GM18870 (cell line): ENCODE results near the gene ACADSB.
A peak's percentile ranks its signal among the peaks of the same experiment; 100 is the strongest.

Experiments used
- ATAC-seq: cut with Tn5 transposase; IDR thresholded peaks from one replicate; pipeline ENCODE4 v1.9.1; 2021; ENCODE audit warnings: moderate library complexity; ENCODE audit not compliant: unreplicated experiment

ACADSB gene

DNA sequence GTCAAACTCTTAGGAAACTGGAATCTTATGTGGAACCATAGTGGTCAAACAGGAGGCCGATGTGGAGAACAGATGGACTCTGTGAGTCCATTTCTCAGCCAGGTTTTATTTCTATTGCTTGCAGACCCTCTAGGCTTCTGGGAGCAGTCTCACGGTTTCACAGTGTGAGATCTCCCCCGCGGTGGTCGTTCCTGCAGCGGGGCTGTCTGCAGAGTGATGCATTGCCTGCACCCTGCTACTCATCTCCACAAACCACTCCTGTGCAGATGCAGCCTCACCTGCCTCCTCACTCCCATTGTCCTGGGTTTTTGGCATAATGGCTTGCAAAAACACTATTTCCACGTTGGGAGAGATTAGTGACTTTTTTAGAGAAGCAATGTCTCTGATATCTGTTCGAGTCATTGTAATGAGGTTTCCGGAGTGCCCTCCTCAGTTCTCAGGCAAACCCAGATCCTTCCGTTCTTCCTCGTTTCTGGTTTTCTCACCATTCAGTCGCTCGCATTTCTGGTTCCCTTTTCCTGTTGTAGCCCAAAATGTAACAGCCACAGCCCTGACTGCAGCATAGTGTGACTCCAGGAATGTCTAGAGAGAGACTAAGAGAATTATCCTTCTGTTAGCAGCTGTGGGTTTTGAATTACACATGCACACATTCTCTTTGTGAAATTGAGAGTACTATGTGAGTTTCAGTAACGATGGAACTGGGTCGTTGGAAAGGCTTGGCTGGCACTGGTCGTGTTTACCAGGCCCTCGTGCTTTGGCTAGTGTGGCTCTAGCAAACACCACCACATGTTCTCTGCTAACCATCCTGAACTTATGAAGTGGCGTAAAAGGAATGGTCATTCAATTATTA is 30.2 kb downstream of the ACADSB start:
- ATAC-seq = no peak

DNA sequence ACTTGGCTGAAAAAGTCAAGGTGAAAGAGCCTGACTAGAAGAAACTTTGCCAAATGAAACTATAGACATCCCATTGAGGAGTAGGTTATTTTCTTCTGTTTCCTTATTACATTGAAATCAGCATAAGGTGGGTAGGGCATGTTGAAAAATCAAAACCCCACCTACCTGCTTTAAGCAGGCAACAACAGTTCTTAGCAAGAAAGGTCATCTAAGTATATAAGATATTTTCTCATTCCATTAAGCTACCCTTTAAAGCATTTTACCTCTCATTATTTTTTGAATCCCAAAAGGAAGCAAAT is 30.8 kb downstream of the ACADSB start:
- no peak for ATAC-seq

DNA sequence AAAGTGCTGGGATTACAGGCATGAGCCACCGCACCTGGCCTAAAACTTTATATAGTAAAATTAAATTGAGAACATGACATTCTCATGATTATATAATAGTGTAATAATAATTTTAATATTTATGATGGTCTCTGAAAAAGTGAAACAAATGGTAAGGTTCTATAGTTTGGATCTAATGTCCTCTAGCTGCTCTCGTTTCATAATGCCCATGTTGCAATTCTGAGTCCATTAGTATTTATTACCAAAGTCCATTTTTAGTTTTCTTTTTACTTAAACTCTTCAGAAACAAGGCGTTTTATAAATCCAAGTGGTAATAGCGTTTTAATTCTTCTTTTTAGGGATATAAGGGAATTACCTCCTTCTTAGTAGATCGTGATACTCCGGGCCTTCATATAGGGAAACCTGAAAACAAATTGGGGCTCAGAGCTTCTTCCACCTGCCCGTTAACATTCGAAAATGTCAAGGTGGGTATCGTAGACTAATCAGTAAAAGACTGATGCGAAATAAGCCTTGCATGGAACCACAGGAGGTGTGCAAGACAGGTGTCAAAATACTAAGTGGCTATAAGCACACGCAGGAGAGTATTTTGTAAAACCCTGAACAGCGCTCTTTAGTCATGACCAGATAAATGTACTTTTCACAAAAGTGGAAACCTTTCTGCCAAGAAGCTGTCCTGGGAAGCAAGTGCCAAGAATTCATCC is 34.1 kb downstream of the ACADSB start:
- no peak for ATAC-seq

DNA sequence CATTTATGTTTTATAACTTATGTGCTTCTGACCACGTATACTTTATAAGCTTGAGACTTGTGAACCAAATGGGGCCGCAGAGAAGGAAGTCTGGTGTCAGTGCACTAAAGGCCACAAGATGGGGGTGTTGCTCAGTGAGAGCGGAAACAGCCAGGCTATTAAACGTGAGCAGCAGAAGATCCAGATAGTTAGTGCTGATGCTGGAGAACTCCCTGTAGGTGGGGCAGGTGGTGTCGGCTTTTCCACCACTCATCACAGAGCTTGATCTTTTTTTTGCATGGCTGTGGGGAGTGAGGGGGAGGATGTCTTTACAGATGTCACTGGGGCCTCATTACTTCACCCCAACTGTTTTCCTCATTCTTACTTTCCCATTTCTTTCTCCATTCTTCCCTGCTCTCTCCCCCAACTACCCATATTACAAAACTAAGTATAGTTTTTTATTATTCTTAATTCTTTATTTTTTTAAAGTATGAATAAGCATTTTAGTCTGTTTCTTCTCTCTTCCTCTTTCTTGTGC is 34.7 kb downstream of the ACADSB start:
- ATAC-seq = peak; percentile 57

DNA sequence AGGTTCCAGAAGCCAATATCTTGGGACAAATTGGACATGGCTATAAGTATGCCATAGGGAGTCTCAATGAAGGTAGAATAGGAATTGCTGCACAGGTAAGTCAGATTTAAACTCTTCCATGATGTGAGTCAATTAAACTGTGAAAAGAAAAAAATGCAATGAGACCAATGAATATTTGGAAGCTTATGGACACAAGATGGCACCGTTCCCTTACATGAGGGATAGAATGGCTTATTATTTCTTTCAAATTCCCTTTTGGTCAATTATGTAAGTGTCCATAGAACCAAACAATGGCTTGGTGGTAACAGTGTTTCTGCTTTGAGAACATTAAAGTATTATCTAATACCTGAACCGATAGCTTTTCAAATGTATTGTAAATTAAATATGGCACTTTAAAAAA is 35.6 kb downstream of the ACADSB start:
- no peak for ATAC-seq

DNA sequence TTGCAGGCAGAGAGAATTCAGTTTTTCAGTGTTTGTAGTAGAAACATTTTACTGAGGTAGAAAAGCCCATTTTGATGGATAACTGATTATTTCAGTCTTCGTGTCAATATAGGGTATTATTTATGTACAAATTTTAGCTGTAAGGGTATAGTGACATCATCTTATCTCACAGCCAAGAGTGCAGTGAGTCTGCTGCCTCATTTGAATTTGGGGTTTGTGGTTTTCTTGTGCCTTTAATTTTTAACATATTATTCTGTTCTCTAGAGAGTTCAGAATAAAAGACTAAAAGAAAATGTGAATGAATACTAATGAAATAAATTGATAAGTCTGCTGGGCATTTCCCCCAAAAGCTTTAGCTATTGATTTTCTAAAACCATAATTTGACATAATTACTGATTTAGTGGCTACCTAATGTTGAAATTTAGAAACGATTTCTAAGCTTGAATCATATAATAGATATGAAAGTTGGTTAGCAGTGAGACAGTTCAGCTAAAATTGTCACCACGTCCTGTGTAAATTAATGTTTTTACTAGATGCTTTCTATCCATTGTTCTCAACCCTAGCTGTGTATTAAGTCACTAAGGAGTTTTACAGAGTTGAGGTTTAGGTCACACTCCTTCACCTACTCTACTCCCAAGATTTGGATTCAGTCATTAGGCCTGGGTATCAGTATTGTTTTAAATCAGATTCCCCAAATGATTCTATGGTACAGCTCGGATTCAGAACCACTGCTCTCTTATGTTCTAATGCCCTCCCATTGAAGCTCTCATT is 37.3 kb downstream of the ACADSB start:
- ATAC-seq = no peak

DNA sequence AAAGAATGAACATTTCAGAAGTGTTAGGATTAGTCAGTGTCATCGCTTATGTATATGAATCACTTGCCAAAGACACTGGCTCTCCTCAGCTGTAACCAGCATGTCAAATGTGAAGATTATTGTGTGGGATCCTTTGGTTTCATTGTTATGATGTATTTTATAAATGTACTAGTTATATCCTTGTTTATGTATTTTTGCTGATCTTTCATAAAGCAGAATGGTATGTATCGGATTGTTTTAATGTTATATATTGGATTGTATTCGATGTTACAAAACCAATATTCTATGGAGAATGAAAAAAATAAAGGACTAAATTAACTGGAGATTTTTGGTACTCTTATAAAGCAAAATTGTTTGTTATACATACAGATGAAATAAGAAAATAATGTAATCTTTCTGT is 49.2 kb downstream of the ACADSB start:
- ATAC-seq = no peak

DNA sequence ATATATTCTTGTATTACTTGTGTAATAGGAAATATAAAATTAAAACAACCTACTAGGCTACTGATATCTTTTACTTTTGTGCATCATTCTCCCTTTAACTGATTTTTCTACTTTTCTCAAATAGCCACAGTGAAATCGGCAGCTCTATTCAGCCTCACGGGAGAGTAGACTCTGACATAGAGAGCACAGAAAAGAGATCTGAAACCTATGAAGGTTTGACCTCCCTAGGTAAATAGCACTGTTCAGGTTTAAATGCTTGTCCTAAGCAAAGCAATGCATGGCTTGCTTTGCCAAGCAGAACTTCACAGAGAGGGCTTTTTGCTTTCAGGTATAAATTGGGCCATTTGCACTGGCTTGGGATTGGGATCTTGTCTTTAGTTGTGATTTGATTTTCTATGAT is 53.1 kb downstream of the ACADSB start:
- ATAC-seq = no peak

DNA sequence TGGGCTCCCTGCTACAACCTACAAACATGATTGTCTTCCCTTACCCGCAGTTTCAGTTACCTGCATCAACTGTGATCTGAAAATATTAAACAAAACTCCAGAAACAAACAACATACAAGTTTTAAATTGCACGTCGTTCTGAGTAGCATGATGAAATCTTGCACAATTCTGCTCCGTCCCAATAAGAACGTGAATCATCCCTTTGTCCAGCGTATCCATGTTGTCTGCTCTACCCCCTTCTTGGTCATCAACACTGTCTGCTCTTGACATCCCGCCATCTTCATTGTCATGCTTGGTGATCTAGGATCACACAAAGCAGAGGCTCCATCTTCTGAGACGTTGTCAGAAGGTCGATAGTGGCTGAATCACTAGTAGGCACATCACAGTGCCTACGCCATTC is 53.9 kb downstream of the ACADSB start:
- no peak for ATAC-seq

DNA sequence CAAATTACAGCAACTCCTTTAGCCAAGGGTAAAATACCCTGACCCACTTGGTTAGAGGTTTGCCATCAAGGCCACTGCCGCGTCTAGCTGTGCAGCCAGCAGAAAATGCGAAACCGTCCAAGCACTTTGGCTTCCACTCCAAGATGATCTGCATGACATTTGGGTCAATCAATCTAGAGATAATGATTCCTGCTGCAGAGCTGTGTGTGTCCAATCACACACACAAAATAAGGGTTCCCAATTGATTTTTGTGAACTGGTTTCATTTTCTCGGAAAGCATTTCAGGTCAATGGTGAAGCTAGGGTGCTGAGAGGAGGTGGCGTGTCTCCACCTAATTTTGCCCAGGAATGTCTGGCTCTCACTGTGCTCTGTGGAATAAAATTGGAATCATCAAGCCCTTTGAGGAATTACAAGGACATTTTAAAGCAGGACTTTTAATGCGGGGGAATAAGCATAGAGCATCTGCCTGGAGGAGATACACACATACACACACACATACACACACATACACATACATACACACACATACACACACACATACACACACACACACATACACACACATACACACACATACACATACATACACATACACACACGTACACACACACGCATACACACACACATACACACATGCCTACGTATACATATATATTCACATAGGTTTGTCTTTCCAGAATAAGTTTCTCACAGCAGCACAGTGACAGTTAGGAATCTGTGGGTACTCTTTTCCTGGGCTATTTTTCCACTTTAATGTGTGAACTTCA is 59.5 kb downstream of the ACADSB start:
- no peak for ATAC-seq

DNA sequence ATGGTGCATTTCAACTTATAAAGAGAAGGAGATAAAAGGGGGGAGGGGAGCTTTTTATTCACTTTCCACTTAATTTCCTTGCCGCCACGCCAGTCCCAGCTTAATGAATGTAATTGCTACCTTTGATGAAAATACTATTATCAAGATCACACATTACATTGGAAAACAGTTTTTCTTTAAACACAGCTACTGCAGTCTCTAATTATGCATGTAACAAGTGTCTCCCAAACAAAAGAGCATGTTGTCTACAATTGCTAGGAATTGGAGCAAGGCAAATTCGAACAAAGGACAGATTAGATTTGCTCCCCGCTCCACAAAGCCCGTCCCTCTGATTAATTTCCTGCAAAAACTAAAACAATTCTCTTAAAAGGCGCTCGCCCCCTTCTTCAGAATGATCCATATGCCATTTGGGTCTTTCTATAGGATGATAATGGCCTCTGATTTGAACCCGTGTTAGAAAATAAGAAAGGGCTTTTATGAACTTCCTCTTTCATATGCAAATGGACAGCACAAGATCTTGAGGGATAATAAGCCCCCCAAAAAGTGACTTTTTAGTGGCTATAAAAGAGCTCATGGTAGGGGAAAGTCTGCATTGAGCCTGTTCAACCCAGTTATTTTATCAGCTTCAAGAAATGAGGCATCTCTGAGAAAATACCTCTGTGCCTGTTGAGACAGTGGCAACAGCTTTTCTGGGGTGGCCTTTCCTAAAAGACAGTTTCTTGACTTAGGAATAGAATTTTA is 60.6 kb downstream of the ACADSB start:
- no peak for ATAC-seq

DNA sequence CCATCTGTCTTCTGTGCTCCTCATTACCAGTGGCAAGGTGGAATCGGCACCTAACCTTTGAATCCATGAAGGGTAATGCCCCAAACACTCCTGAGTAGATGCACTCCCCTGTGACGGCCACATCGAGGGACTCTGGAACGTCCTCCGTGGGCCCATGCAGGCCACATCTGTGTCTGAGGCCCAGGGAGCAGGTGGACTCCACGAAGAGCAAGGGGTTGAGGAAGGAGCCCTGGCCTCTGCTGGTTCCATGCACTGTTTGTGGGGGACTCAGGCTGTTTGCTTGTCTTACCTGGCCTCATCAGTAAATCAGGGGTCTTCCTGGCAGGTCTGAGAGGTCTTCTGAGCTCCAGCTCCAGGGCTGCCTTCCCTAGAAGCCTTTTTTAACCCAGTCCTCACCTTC is 64.4 kb downstream of the ACADSB start:
- no peak for ATAC-seq

DNA sequence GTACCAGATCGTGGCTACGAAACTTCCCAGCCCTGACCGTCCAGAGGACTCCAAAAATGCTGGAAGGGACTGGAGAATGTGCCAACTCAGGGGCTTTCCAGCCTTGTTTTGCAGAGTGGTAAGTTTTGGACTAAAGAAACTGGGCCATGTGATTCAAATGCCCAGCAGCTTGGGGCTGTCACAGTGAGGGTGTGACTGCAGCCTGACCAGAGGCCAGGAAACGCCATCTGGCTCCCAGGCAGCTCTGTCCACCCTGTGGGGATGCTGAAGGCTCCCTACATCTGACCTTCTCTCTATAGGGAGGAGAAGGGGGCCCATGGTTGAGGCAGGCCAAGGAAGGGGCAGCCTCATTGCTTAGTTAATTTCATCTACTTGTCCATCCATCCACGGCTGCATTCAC is 65.4 kb downstream of the ACADSB start:
- no peak for ATAC-seq

DNA sequence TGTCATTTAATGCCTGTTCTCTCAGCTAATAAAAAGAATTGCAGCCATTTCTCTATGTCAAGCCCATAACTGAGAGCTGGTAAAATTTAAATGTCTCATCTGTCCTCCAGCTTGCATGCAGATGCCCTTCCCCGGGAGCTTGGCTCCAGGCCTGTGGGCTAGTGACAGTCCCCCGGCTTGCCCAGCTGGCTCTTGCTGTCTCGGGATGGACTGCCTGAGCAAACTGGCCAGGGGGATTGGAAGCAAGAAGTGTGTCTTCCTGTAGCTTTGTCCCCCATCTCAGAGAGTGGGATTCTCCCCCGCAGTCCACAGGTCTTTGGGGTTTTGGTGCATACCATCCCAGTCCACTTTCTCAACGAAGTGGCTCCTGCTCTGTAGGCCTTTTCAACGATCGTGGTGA is 73.1 kb downstream of the ACADSB start:
- no peak for ATAC-seq

DNA sequence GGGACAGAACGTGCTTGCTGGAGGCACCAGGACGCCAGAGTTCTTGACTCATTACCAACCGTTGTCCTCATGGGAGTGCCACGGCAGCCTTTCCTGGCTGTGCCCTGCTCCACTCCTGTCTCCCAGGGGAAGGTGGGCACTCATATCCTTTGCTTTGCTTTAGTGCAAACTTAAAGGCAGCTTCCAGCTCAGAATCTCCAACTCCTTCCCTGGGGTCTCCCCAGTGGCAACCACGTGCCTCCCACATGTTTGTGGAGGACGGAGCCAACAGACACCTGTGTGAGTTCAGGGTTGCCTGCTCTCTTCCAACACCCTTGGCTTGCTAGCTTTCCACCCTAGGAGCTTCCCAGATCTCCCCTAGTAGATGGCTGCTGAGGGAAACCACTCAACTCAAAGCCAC is 75.0 kb downstream of the ACADSB start:
- ATAC-seq = no peak

DNA sequence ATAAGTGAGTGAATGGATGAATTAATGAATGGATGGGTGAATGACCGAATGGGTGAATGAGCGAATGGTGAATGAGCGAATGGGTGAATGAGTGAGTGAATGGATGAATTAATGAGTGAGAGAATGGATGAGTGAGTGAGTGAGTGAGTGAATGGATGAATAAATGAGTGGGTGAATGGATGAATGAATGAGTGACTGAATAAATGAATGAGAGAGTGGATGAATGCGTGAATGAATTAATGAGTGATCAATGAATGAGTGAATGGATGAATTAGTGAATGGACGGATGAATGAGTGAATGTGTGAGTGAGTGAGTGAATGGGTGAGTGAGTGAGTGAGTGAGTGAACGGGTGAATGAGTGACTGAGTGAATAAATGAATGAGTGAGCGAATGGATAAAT is 77.5 kb downstream of the ACADSB start:
- ATAC-seq = no peak

DNA sequence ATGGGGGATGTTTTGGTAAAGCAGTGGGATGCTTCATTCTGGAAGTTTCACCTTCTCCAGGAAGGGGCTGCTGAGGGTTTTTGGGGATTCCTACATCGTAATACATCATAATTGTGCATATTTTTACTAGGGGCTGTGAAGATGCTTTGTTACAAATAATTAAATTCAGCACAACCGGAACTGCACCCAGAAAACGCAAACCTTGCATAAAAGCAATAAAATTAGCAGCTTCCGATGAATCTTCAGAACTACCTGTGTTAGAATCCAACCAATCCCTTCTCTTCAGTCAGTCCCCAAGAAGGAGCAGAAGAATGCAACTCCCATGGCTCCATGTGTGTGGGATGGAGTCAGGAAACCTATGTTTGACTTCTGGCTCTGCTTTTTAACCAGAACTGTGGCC is 78.5 kb downstream of the ACADSB start:
- no peak for ATAC-seq

DNA sequence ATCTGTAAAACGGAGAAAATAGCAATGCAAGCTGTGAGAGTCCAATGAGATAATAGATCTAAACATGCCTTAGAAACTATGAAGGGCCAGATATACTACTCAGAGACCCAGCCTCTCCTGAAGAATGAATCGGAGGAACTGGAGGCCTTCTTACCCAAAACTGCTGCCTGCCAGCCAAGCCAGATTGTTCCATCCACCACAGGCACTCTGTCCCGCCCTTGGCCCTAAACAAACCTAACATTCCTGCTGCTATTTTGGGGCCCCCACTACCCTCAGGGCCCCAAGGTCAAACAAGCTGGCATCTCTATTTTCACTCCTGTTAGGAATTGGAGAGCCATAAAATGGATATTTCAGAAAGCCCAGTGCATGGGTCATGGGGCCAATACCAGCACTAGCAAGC is 79.0 kb downstream of the ACADSB start:
- no peak for ATAC-seq

DNA sequence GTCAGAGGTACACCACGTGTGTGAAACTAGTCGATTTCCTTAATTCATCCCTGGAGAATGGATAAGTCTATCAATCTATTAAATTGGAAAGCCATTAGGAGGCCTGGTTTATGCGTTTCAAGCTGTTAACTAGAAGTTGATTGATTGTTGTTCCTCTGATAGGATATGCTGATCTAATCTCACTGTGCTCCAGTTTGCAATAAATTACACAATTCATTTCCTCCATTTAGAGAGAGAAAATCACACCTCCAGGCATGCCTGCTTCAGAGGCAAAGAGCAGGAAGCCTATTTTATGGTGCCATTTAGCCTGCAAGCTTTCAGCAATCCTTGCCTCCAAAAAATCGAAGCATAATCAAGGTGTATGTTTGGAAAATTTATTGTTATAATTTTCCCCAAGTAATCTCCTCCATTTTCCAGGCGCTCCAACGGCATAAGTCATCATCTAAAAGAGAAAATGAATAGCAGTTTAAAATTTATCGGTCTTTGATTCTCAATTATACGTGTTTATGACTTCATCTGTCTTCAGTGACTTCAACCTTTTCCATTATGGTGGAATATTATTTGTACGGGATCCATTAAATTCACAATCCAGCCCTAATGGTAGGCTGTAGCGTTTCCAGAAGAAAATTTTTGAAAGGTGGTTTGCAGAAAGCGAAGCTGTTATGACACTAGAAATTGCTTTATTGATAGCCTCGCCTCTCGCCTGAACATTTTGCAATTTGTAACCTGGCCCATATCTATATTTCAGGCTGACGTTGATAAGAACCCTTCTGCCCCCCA is 84.0 kb downstream of the ACADSB start:
- ATAC-seq = no peak

DNA sequence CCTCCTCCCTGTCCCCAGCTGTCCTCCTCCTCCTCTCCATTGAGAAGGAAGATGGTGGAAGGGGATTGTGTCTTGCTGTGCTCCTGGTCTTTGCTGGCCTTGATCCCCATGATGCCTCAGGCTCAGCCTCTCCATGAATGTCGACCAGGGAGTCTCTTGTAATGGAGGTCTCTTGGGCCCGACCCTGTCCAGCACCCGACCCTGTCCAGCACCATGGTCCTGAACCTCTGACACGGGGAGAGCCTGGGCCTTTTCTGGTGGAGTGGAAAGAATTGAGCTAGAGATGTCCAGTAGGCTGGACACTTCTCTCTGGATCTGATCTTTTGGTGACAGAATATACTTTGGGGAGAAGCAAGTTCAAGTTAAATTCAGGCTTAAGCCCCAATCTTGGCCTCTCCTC is 84.7 kb downstream of the ACADSB start:
- no peak for ATAC-seq
